Ishikawa (cell line): ENCODE results near the gene BORCS6.

Experiments used
- CEBPB ChIP-seq: IDR thresholded peaks from 2 replicates; pipeline ENCODE4 v1.6.1; 2012
- CREB1 ChIP-seq: IDR thresholded peaks from 2 replicates; pipeline ENCODE4 v1.6.1; 2012; ENCODE audit warnings: low read depth
- EGR1 ChIP-seq: IDR thresholded peaks from 2 replicates; pipeline ENCODE4 v1.6.1; 2012
- EP300 ChIP-seq: IDR thresholded peaks from 2 replicates; pipeline ENCODE4 v1.6.1; 2012; ENCODE audit warnings: borderline replicate concordance
- FOXM1 ChIP-seq: IDR thresholded peaks from 2 replicates; pipeline ENCODE4 v1.6.1; 2012; ENCODE audit warnings: low read depth, borderline replicate concordance
- NFIC ChIP-seq: IDR thresholded peaks from 2 replicates; pipeline ENCODE4 v1.6.1; 2012
- RAD21 ChIP-seq: IDR thresholded peaks from 2 replicates; pipeline ENCODE4 v1.6.1; 2012; ENCODE audit warnings: low read depth
- TAF1 ChIP-seq: IDR thresholded peaks from 2 replicates; pipeline ENCODE4 v1.6.1; 2012; ENCODE audit warnings: low read depth, mild to moderate bottlenecking
- TCF12 ChIP-seq: IDR thresholded peaks from 2 replicates; pipeline ENCODE4 v1.6.1; 2012; ENCODE audit warnings: low read depth
- TEAD4 ChIP-seq: IDR thresholded peaks from 2 replicates; pipeline ENCODE4 v1.6.1; 2012
- YY1 ChIP-seq: IDR thresholded peaks from 2 replicates; pipeline ENCODE4 v1.6.1; 2012; ENCODE audit warnings: low read depth
- ZBTB7A ChIP-seq: IDR thresholded peaks from 2 replicates; pipeline ENCODE4 v1.6.1; 2012; ENCODE audit warnings: low read depth
- TF ChIP-seq, protein P1 (sequence below): IDR thresholded peaks from 2 replicates; pipeline ENCODE4 v1.6.1; 2012; ENCODE audit warnings: low read depth, mild to moderate bottlenecking
- TF ChIP-seq, protein P2 (sequence below): IDR thresholded peaks from 2 replicates; pipeline ENCODE4 v1.6.1; 2012
- TF ChIP-seq, protein P3 (sequence below): IDR thresholded peaks from 2 replicates; pipeline ENCODE4 v1.6.1; 2012

BORCS6 gene

DNA sequence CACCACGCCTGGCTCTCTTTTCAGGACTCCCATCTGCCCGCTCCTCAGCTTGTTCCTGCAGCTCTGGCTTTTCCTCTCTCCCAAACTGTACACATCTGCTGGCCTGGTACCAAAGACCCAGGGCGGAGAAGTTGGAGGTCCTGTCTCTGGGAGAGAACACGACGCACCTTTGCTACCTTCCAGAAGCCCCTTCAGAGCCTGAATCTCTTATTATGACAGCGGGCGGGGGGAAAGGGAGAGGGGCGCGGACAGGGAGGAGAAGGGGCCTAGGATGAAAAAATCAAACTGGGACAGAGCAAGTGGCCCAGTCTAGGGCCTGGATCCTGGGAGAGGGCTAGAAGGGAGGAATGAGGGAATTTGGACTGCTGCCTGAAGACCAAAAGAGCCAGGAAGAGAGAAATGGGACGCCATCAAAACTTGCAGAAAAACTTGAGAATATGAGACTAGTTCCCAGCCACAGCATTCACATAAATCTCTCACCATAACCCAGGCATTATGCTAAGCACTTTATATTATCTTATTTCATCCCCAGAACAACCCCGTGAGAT is 35.3 kb downstream of the BORCS6 start:
- TF ChIP-seq ZBTB7A (no peak), TEAD4 (no peak), EP300 (no peak), CREB1 (no peak), TAF1 (no peak), TCF12 (no peak), FOXM1 (no peak), NFIC (no peak)
- TF ChIP-seq, protein P1, sequence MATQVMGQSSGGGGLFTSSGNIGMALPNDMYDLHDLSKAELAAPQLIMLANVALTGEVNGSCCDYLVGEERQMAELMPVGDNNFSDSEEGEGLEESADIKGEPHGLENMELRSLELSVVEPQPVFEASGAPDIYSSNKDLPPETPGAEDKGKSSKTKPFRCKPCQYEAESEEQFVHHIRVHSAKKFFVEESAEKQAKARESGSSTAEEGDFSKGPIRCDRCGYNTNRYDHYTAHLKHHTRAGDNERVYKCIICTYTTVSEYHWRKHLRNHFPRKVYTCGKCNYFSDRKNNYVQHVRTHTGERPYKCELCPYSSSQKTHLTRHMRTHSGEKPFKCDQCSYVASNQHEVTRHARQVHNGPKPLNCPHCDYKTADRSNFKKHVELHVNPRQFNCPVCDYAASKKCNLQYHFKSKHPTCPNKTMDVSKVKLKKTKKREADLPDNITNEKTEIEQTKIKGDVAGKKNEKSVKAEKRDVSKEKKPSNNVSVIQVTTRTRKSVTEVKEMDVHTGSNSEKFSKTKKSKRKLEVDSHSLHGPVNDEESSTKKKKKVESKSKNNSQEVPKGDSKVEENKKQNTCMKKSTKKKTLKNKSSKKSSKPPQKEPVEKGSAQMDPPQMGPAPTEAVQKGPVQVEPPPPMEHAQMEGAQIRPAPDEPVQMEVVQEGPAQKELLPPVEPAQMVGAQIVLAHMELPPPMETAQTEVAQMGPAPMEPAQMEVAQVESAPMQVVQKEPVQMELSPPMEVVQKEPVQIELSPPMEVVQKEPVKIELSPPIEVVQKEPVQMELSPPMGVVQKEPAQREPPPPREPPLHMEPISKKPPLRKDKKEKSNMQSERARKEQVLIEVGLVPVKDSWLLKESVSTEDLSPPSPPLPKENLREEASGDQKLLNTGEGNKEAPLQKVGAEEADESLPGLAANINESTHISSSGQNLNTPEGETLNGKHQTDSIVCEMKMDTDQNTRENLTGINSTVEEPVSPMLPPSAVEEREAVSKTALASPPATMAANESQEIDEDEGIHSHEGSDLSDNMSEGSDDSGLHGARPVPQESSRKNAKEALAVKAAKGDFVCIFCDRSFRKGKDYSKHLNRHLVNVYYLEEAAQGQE = no peak
- TF ChIP-seq, protein P2, sequence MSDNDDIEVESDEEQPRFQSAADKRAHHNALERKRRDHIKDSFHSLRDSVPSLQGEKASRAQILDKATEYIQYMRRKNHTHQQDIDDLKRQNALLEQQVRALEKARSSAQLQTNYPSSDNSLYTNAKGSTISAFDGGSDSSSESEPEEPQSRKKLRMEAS = no peak

DNA sequence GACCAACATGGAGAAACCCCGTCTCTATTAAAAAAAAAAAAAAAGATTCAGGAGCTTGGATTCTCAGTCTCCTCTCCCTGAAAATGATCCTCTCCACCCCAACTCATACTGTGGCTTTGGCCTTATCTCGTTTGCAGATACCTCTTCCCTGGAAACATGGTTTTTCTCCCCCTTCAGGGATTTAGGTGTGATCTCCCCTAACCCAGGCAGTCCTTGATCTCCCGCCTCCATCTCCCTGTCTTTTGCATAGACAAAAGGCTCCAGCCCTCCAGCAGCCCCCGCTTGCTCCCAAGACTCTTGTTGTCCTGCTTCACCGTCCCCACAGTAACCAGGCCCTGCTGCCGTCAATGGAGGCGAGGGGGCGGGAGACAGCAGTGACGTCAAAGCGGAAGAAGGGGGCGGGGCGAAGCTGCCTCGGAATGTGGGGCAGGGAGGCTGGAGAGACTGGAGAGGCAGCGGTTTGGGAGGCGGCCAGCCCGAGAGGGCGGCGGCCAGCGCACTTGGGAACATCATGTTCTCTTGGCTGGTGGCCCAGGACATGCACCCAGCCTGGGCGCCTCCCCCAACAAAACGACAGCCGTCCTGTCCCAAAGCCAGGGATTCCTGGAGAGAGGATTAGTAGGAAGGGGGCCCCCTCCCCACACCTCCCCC is 35.9 kb downstream of the BORCS6 start:
- TF ChIP-seq, protein P1 = no peak
- TF ChIP-seq EP300 (no peak; the same call in 1 of the 2 replicates), EGR1 (peak; percentile 64; the same call in 1 of the 2 replicates), CEBPB (no peak), NFIC (peak; percentile 91), CREB1 (peak; percentile 81), TCF12 (peak; percentile 75), RAD21 (no peak), ZBTB7A (no peak), TAF1 (no peak), YY1 (peak; percentile 70; the same call in 1 of the 2 replicates), FOXM1 (no peak), TEAD4 (peak; percentile 94)
- TF ChIP-seq, protein P2 = peak; percentile 80
- TF ChIP-seq, protein P3, sequence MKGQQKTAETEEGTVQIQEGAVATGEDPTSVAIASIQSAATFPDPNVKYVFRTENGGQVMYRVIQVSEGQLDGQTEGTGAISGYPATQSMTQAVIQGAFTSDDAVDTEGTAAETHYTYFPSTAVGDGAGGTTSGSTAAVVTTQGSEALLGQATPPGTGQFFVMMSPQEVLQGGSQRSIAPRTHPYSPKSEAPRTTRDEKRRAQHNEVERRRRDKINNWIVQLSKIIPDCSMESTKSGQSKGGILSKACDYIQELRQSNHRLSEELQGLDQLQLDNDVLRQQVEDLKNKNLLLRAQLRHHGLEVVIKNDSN = no peak; the same call in 1 of the 2 replicates

DNA sequence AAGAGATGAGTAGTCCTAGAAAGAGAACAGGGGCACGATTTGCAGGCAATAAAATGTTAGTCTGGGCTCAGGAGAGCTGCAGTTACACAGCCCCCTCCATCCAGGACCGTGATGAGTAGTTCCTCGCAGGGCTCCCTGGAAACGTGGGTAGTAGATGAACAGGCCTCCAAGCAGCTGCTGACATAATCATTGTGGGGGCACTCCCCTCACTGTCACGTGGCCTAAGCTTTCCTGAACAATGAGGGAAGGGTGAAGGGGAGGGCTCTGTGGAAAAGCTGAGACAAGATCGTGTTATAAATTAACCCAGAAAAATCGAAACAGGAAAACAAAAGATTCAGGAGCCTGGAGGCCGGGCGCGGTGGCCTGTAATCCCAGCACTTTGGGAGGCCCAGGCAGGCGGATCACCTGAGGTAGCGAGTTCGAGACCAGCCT is 36.4 kb downstream of the BORCS6 start:
- TF ChIP-seq FOXM1 = no peak
- TF ChIP-seq, protein P2 = no peak
- TF ChIP-seq, protein P3 = peak; percentile 78

DNA sequence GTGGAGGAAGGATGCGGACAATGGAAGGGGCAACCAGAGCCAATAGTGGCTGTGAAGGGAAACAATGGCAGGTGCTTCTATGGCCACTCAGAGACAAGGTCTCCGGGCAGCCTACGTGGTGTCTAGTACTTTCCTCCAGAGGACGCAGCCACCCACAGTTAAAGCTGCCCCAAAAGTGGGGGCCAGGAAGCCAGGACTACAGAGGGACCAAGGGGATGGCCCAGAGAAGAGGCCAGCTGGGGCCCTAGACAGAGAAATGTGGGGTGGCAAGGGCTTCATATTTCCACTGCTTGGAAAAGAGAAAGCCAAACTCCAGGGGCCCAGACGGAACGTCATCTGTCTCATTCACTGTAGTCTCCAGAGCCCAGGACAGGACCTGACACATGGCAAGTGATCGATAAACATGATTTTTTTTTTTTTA is 36.9 kb downstream of the BORCS6 start:
- TF ChIP-seq ZBTB7A (no peak), YY1 (no peak), TAF1 (0 out of 2 replicates have a peak, but pooled peaks have one; percentile 23), TCF12 (no peak), CREB1 (no peak)
- TF ChIP-seq, protein P2 = no peak

DNA sequence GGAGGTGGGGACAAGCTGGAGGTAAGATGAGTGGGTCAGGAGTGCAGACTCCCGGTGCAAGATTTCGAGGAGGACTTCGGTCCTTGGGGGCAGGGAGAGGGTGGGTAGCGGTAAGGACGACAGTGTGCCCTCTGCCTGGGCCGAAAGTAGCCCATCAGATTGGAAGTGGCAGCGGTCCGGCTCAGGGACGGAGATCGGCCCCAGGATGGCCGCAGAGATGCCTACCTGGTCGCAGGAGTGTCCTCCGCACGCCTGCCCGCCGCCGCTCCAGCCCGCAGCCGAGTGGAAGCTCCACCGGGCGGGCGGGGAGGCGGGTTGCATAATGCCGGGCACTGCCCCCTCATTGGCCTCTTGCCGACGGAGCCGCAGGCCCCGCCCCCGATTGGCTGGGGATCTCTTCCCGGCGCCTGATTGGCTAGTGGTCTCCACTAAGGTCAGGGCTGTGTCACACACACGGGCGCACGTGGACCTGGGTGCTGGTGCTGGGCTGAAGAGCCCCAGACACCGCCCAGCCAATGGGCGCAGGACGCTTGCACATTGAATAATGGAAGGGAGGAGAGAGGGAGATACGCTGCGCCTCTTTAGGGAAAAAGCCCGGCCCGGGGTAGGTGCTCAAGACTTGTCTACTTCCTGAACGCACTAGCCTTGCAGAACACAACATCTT is 37.7 kb downstream of the BORCS6 start, which contains the start of gene PER1:
PER1 (minus strand) TSS at position 293 of the 664 bp plus-strand sequence. CDS start 1,698 bp downstream, outside the sequence.
- TF ChIP-seq ZBTB7A = no peak
- peak; percentile 94 for TF ChIP-seq CEBPB
- TF ChIP-seq YY1 = no peak
- TF ChIP-seq, protein P1 = no peak
- peak; percentile 59 for TF ChIP-seq NFIC
- TF ChIP-seq RAD21 = no peak
- peak; percentile 52; the same call in 1 of the 2 replicates for TF ChIP-seq TAF1
- 0 out of 2 replicates have a peak, but pooled peaks have one; percentile 13 for TF ChIP-seq TEAD4
- TF ChIP-seq TCF12 = no peak; the same call in 1 of the 2 replicates
- TF ChIP-seq, protein P2 = peak; percentile 98
- TF ChIP-seq EGR1 = 0 out of 2 replicates have a peak, but pooled peaks have one; percentile 35
- TF ChIP-seq, protein P3 = peak; percentile 75
- peak; percentile 30; the same call in 1 of the 2 replicates for TF ChIP-seq CREB1
- TF ChIP-seq EP300 = no peak
- no peak for TF ChIP-seq FOXM1
